Measurements from ENCODE around the gene PON3.

DNA sequence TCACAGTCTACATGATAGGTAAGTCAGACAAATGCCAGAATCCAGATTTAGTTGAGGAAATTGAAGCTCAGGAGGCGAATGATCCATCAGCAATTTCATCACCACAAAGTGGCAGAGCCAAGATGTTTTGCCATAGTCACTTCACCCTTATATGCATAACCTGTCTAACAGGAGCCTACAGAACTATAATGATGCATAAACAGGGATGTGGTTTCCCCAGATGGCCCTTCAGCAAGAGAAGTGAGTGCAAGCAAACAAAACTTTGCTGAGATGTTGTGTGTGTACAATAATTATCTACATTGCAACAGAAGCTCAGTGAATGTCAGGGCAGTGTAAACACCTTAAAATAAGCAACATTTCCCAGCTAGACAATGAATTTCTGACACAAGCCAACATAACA is 28.6 kb downstream of the PON3 start:
- TF ChIP-seq CTCF (conservative IDR thresholded peaks at IDR 0.05; ENCODE audit: low read depth in 2 of 2) (no peak), EZH2 (IDR thresholded peaks at IDR 0.05; ENCODE audit: low read depth, unreplicated experiment) (no peak)
